Gastroesophageal sphincter (tissue), 3 donors: Measurements from ENCODE around the gene MAOA.

Source experiments
- EP300 ChIP-seq: sonication (generic); formaldehyde crosslinking; IDR thresholded peaks from one replicate; pipeline ENCODE4 v1.6.1; 2017; ENCODE audit warnings: antibody characterized with exemption, mild to moderate bottlenecking
- POLR2A ChIP-seq, 2 donors: fragments of 450-650 bp; IDR thresholded peaks; one replicate each; pipeline ENCODE4 v1.6.1; 2017; ENCODE audit warnings: antibody characterized with exemption in 2 of 2, mild to moderate bottlenecking in 2 of 2, moderate library complexity in 1 of 2
- TF ChIP-seq, protein P1 (sequence below), 4 experiments: fragments of 200-600 bp in 2 of 4; fragments of 450-650 bp in 2 of 4; sonication (generic) in 1 of 4; IDR thresholded peaks; one replicate each; pipeline ENCODE4 v1.5.1; 2017 to 2019; ENCODE audit warnings: antibody characterized with exemption in 4 of 4, mild to moderate bottlenecking in 2 of 4, moderate library complexity in 2 of 4

- TF ChIP-seq, protein P1, sequence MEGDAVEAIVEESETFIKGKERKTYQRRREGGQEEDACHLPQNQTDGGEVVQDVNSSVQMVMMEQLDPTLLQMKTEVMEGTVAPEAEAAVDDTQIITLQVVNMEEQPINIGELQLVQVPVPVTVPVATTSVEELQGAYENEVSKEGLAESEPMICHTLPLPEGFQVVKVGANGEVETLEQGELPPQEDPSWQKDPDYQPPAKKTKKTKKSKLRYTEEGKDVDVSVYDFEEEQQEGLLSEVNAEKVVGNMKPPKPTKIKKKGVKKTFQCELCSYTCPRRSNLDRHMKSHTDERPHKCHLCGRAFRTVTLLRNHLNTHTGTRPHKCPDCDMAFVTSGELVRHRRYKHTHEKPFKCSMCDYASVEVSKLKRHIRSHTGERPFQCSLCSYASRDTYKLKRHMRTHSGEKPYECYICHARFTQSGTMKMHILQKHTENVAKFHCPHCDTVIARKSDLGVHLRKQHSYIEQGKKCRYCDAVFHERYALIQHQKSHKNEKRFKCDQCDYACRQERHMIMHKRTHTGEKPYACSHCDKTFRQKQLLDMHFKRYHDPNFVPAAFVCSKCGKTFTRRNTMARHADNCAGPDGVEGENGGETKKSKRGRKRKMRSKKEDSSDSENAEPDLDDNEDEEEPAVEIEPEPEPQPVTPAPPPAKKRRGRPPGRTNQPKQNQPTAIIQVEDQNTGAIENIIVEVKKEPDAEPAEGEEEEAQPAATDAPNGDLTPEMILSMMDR (IDR thresholded peaks at IDR 0.05): no peak
- no peak for TF ChIP-seq EP300
- no peak for TF ChIP-seq POLR2A (IDR thresholded peaks at IDR 0.05)
Measured at GRCh38 chrX:43706786-43707370, 50.8 kb downstream of the MAOA start.
